ENCODE measurements around the gene NMT1.

Gene NMT1

GRCh38 chr17:45104907-45105624 lies 43.9 kb downstream of the NMT1 start:
- H3K4me3 ChIP-seq (ENCODE audit: low read length): no peak overlapping the region
- H3K9me3 ChIP-seq (ENCODE audit: control insufficient read depth, insufficient read depth, low read length): no peaks in the 10 kb centered on the region
- no peak overlapping the region for H3K27ac ChIP-seq (ENCODE audit: low read length)
- no CpG with 5 or more reads among the region's 17 CpGs for WGBS (ENCODE audit: insufficient coverage, insufficient read length)
- H3K27me3 ChIP-seq (ENCODE audit: control insufficient read depth, insufficient read depth, low read length): no peaks in the 10 kb centered on the region
- peaks cover 54% of the 10 kb centered on the region for H3K36me3 ChIP-seq (ENCODE audit: control insufficient read depth, insufficient read depth, low read length)
- no peak for DNase-seq (ENCODE audit: low read depth, low spot score)
- H3K4me1 ChIP-seq (ENCODE audit: control insufficient read depth, insufficient read depth, low read length): no peaks in the 10 kb centered on the region

DNA sequence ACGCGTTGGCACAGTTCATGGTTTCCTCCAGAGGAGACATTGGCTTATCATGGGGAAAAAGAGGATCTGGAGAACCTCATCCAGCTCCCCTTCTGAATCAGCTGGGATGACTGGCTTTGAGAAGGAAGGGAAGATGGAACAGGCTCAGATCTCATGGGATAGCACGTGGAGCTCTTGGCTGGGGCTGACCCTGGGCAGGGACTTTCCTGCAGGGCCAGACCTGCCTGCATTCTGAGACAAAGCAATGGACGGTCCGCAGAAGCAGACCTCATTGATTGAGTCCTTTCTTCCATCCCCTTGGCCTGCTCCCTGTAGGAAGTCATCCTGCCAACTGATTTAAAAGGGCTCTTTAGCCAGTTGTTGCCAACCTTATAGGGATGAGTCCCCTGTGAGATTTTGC lies 45.0 kb downstream of the NMT1 start:
- H3K36me3 ChIP-seq (ENCODE audit: control insufficient read depth, insufficient read depth, low read length): peaks cover 54% of the 10 kb centered on the region
- DNase-seq (ENCODE audit: low read depth, low spot score): no peak

GRCh38 chr17:45106582-45106981 lies 45.5 kb downstream of the NMT1 start:
- Histone ChIP-seq H3K27me3 (ENCODE audit: control insufficient read depth, insufficient read depth, low read length) (no peaks in the 10 kb centered on the region), H3K4me3 (ENCODE audit: low read length) (no peak overlapping the region), H3K27ac (ENCODE audit: low read length) (no peak overlapping the region), H3K36me3 (ENCODE audit: control insufficient read depth, insufficient read depth, low read length) (peaks cover 54% of the 10 kb centered on the region), H3K9me3 (ENCODE audit: control insufficient read depth, insufficient read depth, low read length) (no peaks in the 10 kb centered on the region), H3K4me1 (ENCODE audit: control insufficient read depth, insufficient read depth, low read length) (0 out of 2 replicates have a peak, but pooled peaks cover 2% of the 10 kb centered on the region)
- WGBS (ENCODE audit: insufficient coverage, insufficient read length): no CpG with 5 or more reads among the region's 5 CpGs
- no peak for DNase-seq (ENCODE audit: low read depth, low spot score)

More for the DNA sequence above, 45.0 kb downstream of the NMT1 start:
- no CpG with 5 or more reads among the region's 5 CpGs for WGBS (ENCODE audit: insufficient coverage, insufficient read length)
- no peaks in the 10 kb centered on the region for H3K27me3 ChIP-seq (ENCODE audit: control insufficient read depth, insufficient read depth, low read length)
- H3K4me1 ChIP-seq (ENCODE audit: control insufficient read depth, insufficient read depth, low read length): 0 out of 2 replicates have a peak, but pooled peaks cover 2% of the 10 kb centered on the region
- no peaks in the 10 kb centered on the region for H3K9me3 ChIP-seq (ENCODE audit: control insufficient read depth, insufficient read depth, low read length)
- no peak overlapping the region for H3K4me3 ChIP-seq (ENCODE audit: low read length)
- H3K27ac ChIP-seq (ENCODE audit: low read length): no peak overlapping the region

- peaks cover 48% of the 10 kb centered on the region for H3K36me3 ChIP-seq (ENCODE audit: control insufficient read depth, insufficient read depth, low read length)
- 0 out of 2 replicates have a peak, but pooled peaks cover 2% of the 10 kb centered on the region for H3K4me1 ChIP-seq (ENCODE audit: control insufficient read depth, insufficient read depth, low read length)
- no peak overlapping the region for H3K4me3 ChIP-seq (ENCODE audit: low read length)
- H3K27me3 ChIP-seq (ENCODE audit: control insufficient read depth, insufficient read depth, low read length): no peaks in the 10 kb centered on the region
- H3K27ac ChIP-seq (ENCODE audit: low read length): no peak overlapping the region
- no peaks in the 10 kb centered on the region for H3K9me3 ChIP-seq (ENCODE audit: control insufficient read depth, insufficient read depth, low read length)
- WGBS (ENCODE audit: insufficient coverage, insufficient read length): no CpG with 5 or more reads among the region's 13 CpGs
- DNase-seq (ENCODE audit: low read depth, low spot score): no peak
Measured at GRCh38 chr17:45107293-45108010, 46.3 kb downstream of the NMT1 start.

GRCh38 chr17:45108051-45108450 lies 46.9 kb downstream of the NMT1 start:
- H3K27ac ChIP-seq (ENCODE audit: low read length): no peak overlapping the region
- no peak for DNase-seq (ENCODE audit: low read depth, low spot score)
- WGBS (ENCODE audit: insufficient coverage, insufficient read length): no CpG with 5 or more reads among the region's 9 CpGs
- H3K36me3 ChIP-seq (ENCODE audit: control insufficient read depth, insufficient read depth, low read length): peaks cover 42% of the 10 kb centered on the region
- no peak overlapping the region for H3K4me3 ChIP-seq (ENCODE audit: low read length)
- H3K4me1 ChIP-seq (ENCODE audit: control insufficient read depth, insufficient read depth, low read length): 0 out of 2 replicates have a peak, but pooled peaks cover 2% of the 10 kb centered on the region
- H3K9me3 ChIP-seq (ENCODE audit: control insufficient read depth, insufficient read depth, low read length): no peaks in the 10 kb centered on the region
- H3K27me3 ChIP-seq (ENCODE audit: control insufficient read depth, insufficient read depth, low read length): no peaks in the 10 kb centered on the region

GRCh38 chr17:45108595-45109521 lies 47.7 kb downstream of the NMT1 start:
- no peak for DNase-seq (ENCODE audit: low read depth, low spot score)
- peaks cover 2% of the 10 kb centered on the region; the same call in 1 of the 2 replicates for H3K4me1 ChIP-seq (ENCODE audit: control insufficient read depth, insufficient read depth, low read length)
- WGBS (ENCODE audit: insufficient coverage, insufficient read length): no CpG with 5 or more reads among the region's 12 CpGs

GRCh38 chr17:45110676-45111611 lies 49.8 kb downstream of the NMT1 start:
- Histone ChIP-seq H3K27me3 (ENCODE audit: control insufficient read depth, insufficient read depth, low read length) (no peaks in the 10 kb centered on the region), H3K4me1 (ENCODE audit: control insufficient read depth, insufficient read depth, low read length) (peaks cover 3% of the 10 kb centered on the region; the same call in 1 of the 2 replicates), H3K4me3 (ENCODE audit: low read length) (no peak overlapping the region), H3K36me3 (ENCODE audit: control insufficient read depth, insufficient read depth, low read length) (peaks cover 17% of the 10 kb centered on the region), H3K27ac (ENCODE audit: low read length) (no peak overlapping the region), H3K9me3 (ENCODE audit: control insufficient read depth, insufficient read depth, low read length) (no peaks in the 10 kb centered on the region)
- no CpG with 5 or more reads among the region's 16 CpGs for WGBS (ENCODE audit: insufficient coverage, insufficient read length)
- DNase-seq (ENCODE audit: low read depth, low spot score): no peak

More at GRCh38 chr17:45108595-45109521, 47.7 kb downstream of the NMT1 start:
- Histone ChIP-seq H3K36me3 (ENCODE audit: control insufficient read depth, insufficient read depth, low read length) (peaks cover 36% of the 10 kb centered on the region), H3K9me3 (ENCODE audit: control insufficient read depth, insufficient read depth, low read length) (no peaks in the 10 kb centered on the region), H3K4me3 (ENCODE audit: low read length) (no peak overlapping the region), H3K27ac (ENCODE audit: low read length) (no peak overlapping the region), H3K27me3 (ENCODE audit: control insufficient read depth, insufficient read depth, low read length) (no peaks in the 10 kb centered on the region)

- whole genome bisulfite sequencing (ENCODE audit: insufficient coverage, insufficient read length): no CpG with 5 or more reads among the region's 11 CpGs
- H3K4me3 ChIP-seq (ENCODE audit: low read length): no peak overlapping the region
- no peaks in the 10 kb centered on the region for H3K27me3 ChIP-seq (ENCODE audit: control insufficient read depth, insufficient read depth, low read length)
- no peak overlapping the region for H3K27ac ChIP-seq (ENCODE audit: low read length)
- no peaks in the 10 kb centered on the region for H3K9me3 ChIP-seq (ENCODE audit: control insufficient read depth, insufficient read depth, low read length)
- H3K4me1 ChIP-seq (ENCODE audit: control insufficient read depth, insufficient read depth, low read length): peaks cover 7% of the 10 kb centered on the region; the same call in 1 of the 2 replicates
- peaks cover 12% of the 10 kb centered on the region for H3K36me3 ChIP-seq (ENCODE audit: control insufficient read depth, insufficient read depth, low read length)
- DNase-seq (ENCODE audit: low read depth, low spot score): no peak
Measured at GRCh38 chr17:45111850-45112249, 50.7 kb downstream of the NMT1 start.

- H3K27ac ChIP-seq (ENCODE audit: low read length): no peak overlapping the region
- peaks cover 7% of the 10 kb centered on the region; the same call in 1 of the 2 replicates for H3K4me1 ChIP-seq (ENCODE audit: control insufficient read depth, insufficient read depth, low read length)
- H3K27me3 ChIP-seq (ENCODE audit: control insufficient read depth, insufficient read depth, low read length): no peaks in the 10 kb centered on the region
- DNase-seq (ENCODE audit: low read depth, low spot score): no peak
- H3K36me3 ChIP-seq (ENCODE audit: control insufficient read depth, insufficient read depth, low read length): peaks cover 3% of the 10 kb centered on the region; the same call in 1 of the 2 replicates
- no peak overlapping the region for H3K4me3 ChIP-seq (ENCODE audit: low read length)
- WGBS (ENCODE audit: insufficient coverage, insufficient read length): no CpG with 5 or more reads among the region's 23 CpGs
- no peaks in the 10 kb centered on the region for H3K9me3 ChIP-seq (ENCODE audit: control insufficient read depth, insufficient read depth, low read length)
Measured at GRCh38 chr17:45112559-45113423, 51.7 kb downstream of the NMT1 start.
